CD4-positive, alpha-beta memory T cell (primary cell): ENCODE results near the gene SASH1. TPM values are rescaled to one million over a fixed set of nuclear protein-coding genes. Genes with fewer than 3 reads are reported as not detected.

Source experiments
- CTCF ChIA-PET: fragments of 350-600 bp; sonication (Branson Sonifier 250); formaldehyde crosslinking; loops from one replicate; lab custom pipeline; 2021; ENCODE audit warnings: inconsistent platforms; ENCODE audit not compliant: partially characterized antibody; lab: Charles Lee
- POLR2A ChIA-PET: fragments of 350-600 bp; sonication (Branson Sonifier 250); formaldehyde crosslinking; loops from one replicate; lab custom pipeline; 2021; ENCODE audit not compliant: partially characterized antibody; lab: Charles Lee
- DNase-seq, 5 donors: peaks; one replicate each; pipeline versions ENCODE4 v3.0.0 to v3.0.0-alpha.2; 2020 to 2022; ENCODE audit warnings: mixed read lengths in 1 of 5
- H3K27ac ChIP-seq: one replicate; pipeline ENCODE4 v1.7.0; 2013; ENCODE audit warnings: low read depth, low read length
- H3K27me3 ChIP-seq: 2 replicates; pipeline ENCODE4 v1.7.0; 2013; ENCODE audit warnings: mild to moderate bottlenecking, low read length, moderate library complexity; ENCODE audit not compliant: insufficient read depth
- H3K36me3 ChIP-seq: 2 replicates; pipeline ENCODE4 v1.7.0; 2013; ENCODE audit warnings: mild to moderate bottlenecking, low read length, moderate library complexity; ENCODE audit not compliant: insufficient read depth
- H3K4me1 ChIP-seq: 2 replicates; pipeline ENCODE4 v1.7.0; 2013; ENCODE audit warnings: mild to moderate bottlenecking, low read length, moderate library complexity; ENCODE audit not compliant: insufficient read depth
- H3K4me3 ChIP-seq, 2 donors: one replicate each; pipeline ENCODE4 v1.7.0; 2013; ENCODE audit warnings: low read length in 2 of 2, mild to moderate bottlenecking in 1 of 2
- H3K9me3 ChIP-seq, 2 donors: one replicate each; pipeline ENCODE4 v1.7.0; 2013; ENCODE audit warnings: low read length in 2 of 2, control low read depth in 1 of 2; ENCODE audit not compliant: control insufficient read depth in 1 of 2
- H3K27ac Mint-ChIP-seq, 7 donors: one replicate each; pipeline ENCODE4 v1.8.0; 2020 to 2021; ENCODE audit warnings: mixed read lengths in 7 of 7, mild to moderate bottlenecking in 6 of 7, inconsistent platforms in 3 of 7, moderate library complexity in 3 of 7
- H3K27me3 Mint-ChIP-seq, 2 donors: one replicate each; pipeline ENCODE4 v1.8.0; 2020 to 2021; ENCODE audit warnings: mixed read lengths in 2 of 2
- H3K36me3 Mint-ChIP-seq, 2 donors: one replicate each; pipeline ENCODE4 v1.8.0; 2020 to 2021; ENCODE audit warnings: mixed read lengths in 2 of 2, inconsistent platforms in 1 of 2, mild to moderate bottlenecking in 1 of 2
- H3K4me1 Mint-ChIP-seq, 4 donors: one replicate each; pipeline ENCODE4 v1.8.0; 2020 to 2021; ENCODE audit warnings: mixed read lengths in 4 of 4, mild to moderate bottlenecking in 1 of 4
- H3K4me3 Mint-ChIP-seq, 8 donors: one replicate each; pipeline ENCODE4 v1.8.0; 2020 to 2021; ENCODE audit warnings: mixed read lengths in 8 of 8, mild to moderate bottlenecking in 7 of 8, moderate library complexity in 6 of 8, inconsistent platforms in 3 of 8
- H3K9me3 Mint-ChIP-seq, 8 donors: one replicate each; pipeline ENCODE4 v1.8.0; 2020 to 2021; ENCODE audit warnings: mixed read lengths in 8 of 8, mild to moderate bottlenecking in 5 of 8, inconsistent platforms in 3 of 8, moderate library complexity in 1 of 8
- intact Hi-C: fragments of 100-400 bp; cut with micrococcal nuclease; formaldehyde crosslinking; loops from one replicate; pipeline ENCODE4 v1.15.1; 2023
- polyA plus RNA-seq, 2 donors: library from polyadenylated mRNA; unstranded; fragments of 300-500 nt; fragmentation: Illumina TruSeq; gene quantifications; one replicate each; pipeline ENCODE4 v1.2.3, GENCODE V29; 2021
- total RNA-seq, 2 experiments: library from RNA; stranded (reverse); gene quantifications; one replicate each; pipeline ENCODE4 v1.2.3, GENCODE V29; 2021

SASH1 gene
- total and polyA plus RNA-seq, 4 experiments from 2014 or later, result 0.26 to 4.9 (median 1.7) TPM

DNA sequence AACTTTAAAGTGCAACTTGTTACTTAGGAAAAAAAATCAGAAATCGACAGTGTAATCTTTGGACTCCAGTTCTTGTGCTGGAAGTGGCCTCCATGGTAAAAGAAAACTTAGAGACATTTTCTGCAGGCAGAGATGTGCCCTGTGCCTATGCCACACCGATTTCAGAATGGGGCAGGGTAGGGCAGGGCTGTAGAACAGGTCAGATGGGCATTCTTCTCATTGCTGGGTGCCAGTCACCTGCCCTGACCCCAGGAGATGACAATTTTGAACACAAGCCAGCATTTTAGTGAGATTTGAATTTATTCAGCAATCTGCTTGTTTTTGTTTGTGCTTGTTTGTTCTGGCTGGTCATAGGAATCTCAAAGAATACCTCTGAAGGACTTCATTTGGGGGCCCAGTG lies 63.3 kb downstream of the SASH1 start:
- H3K9me3 Mint-ChIP-seq, result no peaks in the 10 kb centered on the region
- POLR2A ChIA-PET, result no interaction called here
- Histone ChIP-seq H3K9me3 (no peaks in the 10 kb centered on the region), H3K27me3 (no peaks in the 10 kb centered on the region), H3K4me3 (no peak overlapping the region), H3K36me3 (no peaks in the 10 kb centered on the region), H3K27ac (no peak overlapping the region), H3K4me1 (no peaks in the 10 kb centered on the region)
- no peak overlapping the region for H3K4me3 Mint-ChIP-seq
- no peaks in the 10 kb centered on the region for H3K36me3 Mint-ChIP-seq
- H3K27ac Mint-ChIP-seq, result no peak overlapping the region
- CTCF ChIA-PET, result no interaction called here
- H3K4me1 Mint-ChIP-seq, result peaks cover 0 to 1% (median 0%) of the 10 kb centered on the region in 4 donors
- intact Hi-C loops, result no loop called here
- no peak for DNase-seq
- H3K27me3 Mint-ChIP-seq, result peaks cover 8 to 12% of the 10 kb centered on the region in 2 donors

DNA sequence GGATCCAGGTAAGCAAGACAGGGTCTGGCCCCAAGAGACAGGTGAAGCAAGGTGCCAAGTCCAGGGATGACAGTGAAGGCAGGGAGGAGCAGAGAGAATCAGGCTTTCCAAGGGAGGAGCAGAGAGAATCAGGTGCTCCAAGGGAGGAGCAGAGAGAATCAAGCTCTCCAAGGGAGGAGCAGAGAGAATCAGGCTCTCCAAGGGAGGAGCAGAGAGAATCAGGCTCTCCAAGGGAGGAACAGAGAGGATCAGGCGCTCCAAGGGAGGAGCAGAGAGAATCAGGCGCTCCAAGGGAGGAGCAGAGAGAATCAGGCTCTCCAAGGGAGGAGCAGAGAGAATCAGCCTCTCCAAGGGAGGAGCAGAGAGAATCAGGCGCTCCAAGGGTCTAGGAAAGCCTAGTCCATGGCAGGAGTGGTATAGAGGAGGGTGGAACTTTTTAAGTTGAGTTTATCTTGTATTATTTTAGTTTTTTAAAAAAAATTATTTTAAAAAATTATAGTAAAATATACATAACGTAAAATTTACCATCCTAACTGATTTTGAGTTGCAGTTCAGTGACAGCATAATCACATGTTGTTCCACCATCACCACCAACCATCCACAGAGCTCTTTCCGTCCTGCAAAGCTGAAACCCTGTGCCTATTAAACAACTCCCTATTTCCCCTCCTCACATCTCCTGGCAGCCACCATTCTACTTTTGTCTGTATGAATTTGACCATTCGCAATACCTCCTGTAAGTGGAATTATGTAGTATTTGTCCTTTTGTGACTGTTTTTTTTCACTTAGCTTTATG lies 64.1 kb downstream of the SASH1 start:
- no peak overlapping the region for H3K27ac ChIP-seq
- no peaks in the 10 kb centered on the region for H3K36me3 ChIP-seq
- H3K4me1 ChIP-seq, result no peaks in the 10 kb centered on the region
- Mint-ChIP-seq H3K4me1 (no peaks in the 10 kb centered on the region), H3K27ac (peak overlapping the region in 1 of 7 donors; percentile 61), H3K4me3 (no peak overlapping the region), H3K36me3 (no peaks in the 10 kb centered on the region), H3K27me3 (peaks cover 4 to 8% of the 10 kb centered on the region in 2 donors), H3K9me3 (no peaks in the 10 kb centered on the region)
- no peak for DNase-seq
- intact Hi-C loops, result no loop called here
- H3K4me3 ChIP-seq, result no peak overlapping the region
- H3K27me3 ChIP-seq, result no peaks in the 10 kb centered on the region
- POLR2A ChIA-PET, result no interaction called here
- no peaks in the 10 kb centered on the region for H3K9me3 ChIP-seq
- CTCF ChIA-PET, result no interaction called here

DNA sequence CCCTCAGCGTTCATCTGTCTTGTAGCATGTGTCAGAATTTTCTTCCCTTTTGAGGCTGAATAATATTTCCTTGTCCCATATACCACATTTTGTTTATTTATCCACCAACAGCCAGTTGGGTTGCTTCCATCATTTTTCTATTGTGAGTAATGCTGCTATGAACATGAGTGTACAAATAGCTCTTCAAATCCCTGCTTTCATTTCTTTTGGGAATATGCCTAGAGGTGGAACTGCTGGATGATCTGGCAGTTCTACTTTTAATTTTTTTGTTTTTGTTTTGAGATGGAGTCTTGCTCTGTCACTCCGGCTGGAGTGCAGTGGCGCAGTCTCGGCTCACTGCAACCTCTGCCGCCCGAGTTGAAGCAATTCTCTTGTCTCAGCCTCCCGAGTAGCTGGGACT lies 64.7 kb downstream of the SASH1 start:
- Histone ChIP-seq H3K36me3 (no peaks in the 10 kb centered on the region), H3K4me1 (no peaks in the 10 kb centered on the region), H3K4me3 (no peak overlapping the region), H3K27me3 (no peaks in the 10 kb centered on the region), H3K27ac (no peak overlapping the region), H3K9me3 (no peaks in the 10 kb centered on the region)
- H3K27me3 Mint-ChIP-seq, result peaks cover 4 to 8% of the 10 kb centered on the region in 2 donors
- no peak overlapping the region for H3K4me3 Mint-ChIP-seq
- no peaks in the 10 kb centered on the region for H3K36me3 Mint-ChIP-seq
- no peak overlapping the region for H3K27ac Mint-ChIP-seq
- intact Hi-C loops, result no loop called here
- H3K9me3 Mint-ChIP-seq, result no peaks in the 10 kb centered on the region
- POLR2A ChIA-PET, result no interaction called here
- CTCF ChIA-PET, result no interaction called here
- DNase-seq, result no peak
- no peaks in the 10 kb centered on the region for H3K4me1 Mint-ChIP-seq

DNA sequence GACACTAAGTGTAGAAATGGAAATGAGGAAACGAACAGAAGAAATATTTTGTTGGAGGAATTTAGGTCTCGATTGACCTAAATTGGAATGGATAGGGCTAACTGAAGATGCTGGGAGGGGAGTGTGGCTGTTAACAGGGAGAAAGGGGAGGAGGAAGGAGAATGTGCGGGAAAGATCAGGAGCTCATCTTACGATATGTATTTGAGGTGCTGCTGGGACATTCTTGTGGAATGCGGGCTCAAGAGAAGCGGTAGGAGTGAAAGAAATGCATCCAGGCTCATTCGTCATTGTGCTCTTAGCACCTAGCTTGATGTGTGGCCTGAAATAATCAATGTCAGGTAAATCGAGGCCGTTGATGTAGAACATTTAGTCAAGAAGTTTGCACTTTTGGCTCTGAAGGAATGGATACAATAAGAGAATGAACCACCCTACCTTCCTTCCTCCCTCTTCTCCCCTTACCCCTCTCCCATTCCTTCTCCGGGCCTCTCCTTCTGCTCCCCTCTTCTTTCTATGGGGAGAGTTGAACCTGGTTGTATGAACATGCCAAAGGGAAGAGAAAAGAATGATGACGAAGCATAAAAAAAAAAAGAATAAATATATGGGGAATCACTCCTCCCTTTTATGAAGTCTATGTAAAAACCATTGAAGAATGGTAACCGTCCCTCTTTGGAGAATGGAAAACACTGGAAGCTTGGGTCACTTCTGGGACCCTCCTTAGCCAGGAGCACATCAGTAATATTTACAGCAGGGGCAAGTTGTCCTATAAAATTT lies 70.9 kb downstream of the SASH1 start:
- intact Hi-C loops, result no loop called here
- Mint-ChIP-seq H3K36me3 (no peaks in the 10 kb centered on the region), H3K27me3 (peaks cover 0 to 3% of the 10 kb centered on the region in 2 donors), H3K9me3 (no peaks in the 10 kb centered on the region), H3K27ac (no peak overlapping the region), H3K4me3 (no peak overlapping the region), H3K4me1 (no peaks in the 10 kb centered on the region)
- H3K4me1 ChIP-seq, result no peaks in the 10 kb centered on the region
- H3K27me3 ChIP-seq, result no peaks in the 10 kb centered on the region
- ChIA-PET CTCF (no interaction called here), POLR2A (no interaction called here)
- no peaks in the 10 kb centered on the region for H3K36me3 ChIP-seq
- no peak overlapping the region for H3K27ac ChIP-seq
- H3K9me3 ChIP-seq, result no peaks in the 10 kb centered on the region
- H3K4me3 ChIP-seq, result no peak overlapping the region
- no peak for DNase-seq

DNA sequence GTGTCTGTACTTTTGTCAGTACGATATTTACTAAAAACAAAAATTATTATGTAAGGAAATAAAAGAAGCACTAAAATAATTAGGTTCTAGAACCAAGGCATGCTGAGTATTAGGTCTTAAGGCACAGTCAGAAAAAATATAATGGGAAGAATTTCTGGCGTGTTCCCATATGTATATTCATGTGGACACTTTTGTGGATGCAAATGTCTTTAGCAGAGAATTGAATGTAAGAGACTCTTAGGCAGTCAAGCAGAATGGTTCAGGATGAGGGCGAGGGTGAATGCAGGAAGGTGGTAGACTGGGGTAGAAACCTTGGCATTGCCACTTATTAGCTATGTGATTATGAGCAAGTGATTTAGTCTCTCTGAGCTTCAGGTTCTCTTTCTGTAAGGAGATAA lies 71.5 kb downstream of the SASH1 start:
- H3K4me1 ChIP-seq, result no peaks in the 10 kb centered on the region
- H3K4me3 ChIP-seq, result no peak overlapping the region
- H3K9me3 ChIP-seq, result no peaks in the 10 kb centered on the region
- H3K4me3 Mint-ChIP-seq, result no peak overlapping the region
- H3K27ac Mint-ChIP-seq, result no peak overlapping the region
- H3K4me1 Mint-ChIP-seq, result no peaks in the 10 kb centered on the region
- H3K27me3 Mint-ChIP-seq, result no peaks in the 10 kb centered on the region
- DNase-seq, result no peak
- H3K9me3 Mint-ChIP-seq, result no peaks in the 10 kb centered on the region
- no peaks in the 10 kb centered on the region for H3K36me3 Mint-ChIP-seq
- no peak overlapping the region for H3K27ac ChIP-seq
- H3K36me3 ChIP-seq, result no peaks in the 10 kb centered on the region
- no peaks in the 10 kb centered on the region for H3K27me3 ChIP-seq
- ChIA-PET POLR2A (no interaction called here), CTCF (no interaction called here)
- intact Hi-C loops, result no loop called here

DNA sequence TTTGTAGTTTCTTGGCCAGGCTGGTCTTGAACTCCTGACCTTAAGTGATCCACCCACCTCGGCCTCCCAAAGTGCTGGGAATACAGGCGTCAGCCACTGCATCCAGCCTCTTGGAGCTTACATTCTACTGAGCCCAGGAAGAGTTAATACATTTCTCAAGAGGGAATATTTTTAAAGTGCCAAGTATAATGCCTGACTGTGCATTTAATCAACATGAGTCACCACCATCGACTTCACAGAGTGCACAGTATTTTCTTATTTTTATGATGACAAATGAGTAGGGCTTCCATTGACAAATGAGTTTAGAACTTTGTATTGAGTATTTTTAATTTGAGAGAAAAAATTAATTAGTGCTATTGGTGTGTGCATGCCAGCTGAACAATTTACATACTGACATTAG lies 72.2 kb downstream of the SASH1 start:
- H3K27ac ChIP-seq, result no peak overlapping the region
- H3K36me3 ChIP-seq, result no peaks in the 10 kb centered on the region
- Mint-ChIP-seq H3K9me3 (peaks cover 0 to 2% (median 0%) of the 10 kb centered on the region in 8 donors), H3K4me1 (no peaks in the 10 kb centered on the region), H3K4me3 (no peak overlapping the region), H3K36me3 (no peaks in the 10 kb centered on the region), H3K27ac (no peak overlapping the region), H3K27me3 (peaks cover 0 to 2% of the 10 kb centered on the region in 2 donors)
- no peaks in the 10 kb centered on the region for H3K4me1 ChIP-seq
- CTCF ChIA-PET, result no interaction called here
- intact Hi-C loops, result no loop called here
- POLR2A ChIA-PET, result no interaction called here
- no peak overlapping the region for H3K4me3 ChIP-seq
- no peak for DNase-seq
- no peaks in the 10 kb centered on the region for H3K27me3 ChIP-seq
- no peaks in the 10 kb centered on the region for H3K9me3 ChIP-seq

DNA sequence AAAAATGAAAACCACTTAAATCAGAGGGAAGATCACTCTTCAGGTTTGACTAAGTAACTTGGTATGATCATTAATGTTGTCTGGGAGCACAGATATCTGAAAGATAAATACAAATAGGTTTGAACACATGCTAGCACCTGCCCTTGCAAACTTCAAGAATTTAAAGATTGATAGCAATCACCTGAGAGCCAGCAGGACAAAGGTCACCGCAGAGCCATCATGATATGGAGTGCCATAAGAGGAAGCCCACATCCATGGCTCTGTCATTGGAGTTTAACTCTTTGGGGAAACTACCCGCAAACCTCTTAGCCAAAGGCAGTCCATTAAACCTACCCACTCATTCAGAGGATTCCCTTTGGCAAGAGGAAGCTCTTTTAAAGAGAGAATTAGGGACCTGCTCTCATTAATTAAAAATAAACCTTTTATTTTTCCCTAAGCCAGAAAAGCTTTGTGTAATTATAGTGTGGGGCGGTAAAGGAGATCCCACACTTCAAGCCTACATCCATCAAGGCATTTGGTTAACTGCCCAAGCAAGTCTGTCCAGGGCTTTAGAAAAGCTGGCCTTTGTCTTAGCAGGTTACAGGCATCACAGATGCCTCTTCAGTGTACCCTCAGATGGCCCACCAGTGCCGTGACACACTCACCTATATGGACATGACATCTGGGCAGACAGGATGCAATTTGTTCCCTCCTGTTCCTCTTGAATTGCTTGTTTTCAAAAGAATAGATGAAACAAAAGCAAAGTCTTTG lies 73.0 kb downstream of the SASH1 start:
- Histone ChIP-seq H3K36me3 (no peaks in the 10 kb centered on the region), H3K4me1 (no peaks in the 10 kb centered on the region), H3K27ac (no peak overlapping the region), H3K9me3 (no peaks in the 10 kb centered on the region), H3K4me3 (no peak overlapping the region), H3K27me3 (no peaks in the 10 kb centered on the region)
- no peak overlapping the region for H3K4me3 Mint-ChIP-seq
- peaks cover 0 to 2% (median 0%) of the 10 kb centered on the region in 8 donors for H3K9me3 Mint-ChIP-seq
- peaks cover 0 to 2% of the 10 kb centered on the region in 2 donors for H3K27me3 Mint-ChIP-seq
- intact Hi-C loops, result no loop called here
- ChIA-PET POLR2A (no interaction called here), CTCF (no interaction called here)
- DNase-seq, result no peak
- no peaks in the 10 kb centered on the region for H3K36me3 Mint-ChIP-seq
- no peak overlapping the region for H3K27ac Mint-ChIP-seq
- H3K4me1 Mint-ChIP-seq, result no peaks in the 10 kb centered on the region
